RWPE1 (cell line): ENCODE results near the gene TTLL9.

ENCODE experiments used
- CTCF ChIA-PET: fragments of 350-600 bp; sonication (Branson Sonifier 250); formaldehyde crosslinking; extraction: SDS; loops from one replicate; lab custom pipeline; 2021; lab: Yijun Ruan, JAX
- POLR2A ChIA-PET: fragments of 400-600 bp; formaldehyde crosslinking; extraction: SDS; loops from one replicate; lab custom pipeline; 2020; ENCODE audit warnings: antibody characterized with exemption; ENCODE audit not compliant: low non-redundant PET; lab: Yijun Ruan, JAX
- DNase-seq: peaks from one replicate; pipeline ENCODE4 v3.0.0; 2012; ENCODE audit warnings: low spot score
- H3K27ac ChIP-seq: fragments of 450-650 bp; 2 replicates; pipeline ENCODE4 v1.5.1; 2017
- TF ChIP-seq, protein P1 (sequence below): fragments of 450-650 bp; conservative IDR thresholded peaks from 2 replicates; pipeline ENCODE4 v1.5.1; 2017; ENCODE audit warnings: low read depth, mild to moderate bottlenecking

TTLL9 gene

GRCh38 chr20:31840906-31841816 is 29.3 kb upstream of the TTLL9 start:
- TF ChIP-seq, protein P1, sequence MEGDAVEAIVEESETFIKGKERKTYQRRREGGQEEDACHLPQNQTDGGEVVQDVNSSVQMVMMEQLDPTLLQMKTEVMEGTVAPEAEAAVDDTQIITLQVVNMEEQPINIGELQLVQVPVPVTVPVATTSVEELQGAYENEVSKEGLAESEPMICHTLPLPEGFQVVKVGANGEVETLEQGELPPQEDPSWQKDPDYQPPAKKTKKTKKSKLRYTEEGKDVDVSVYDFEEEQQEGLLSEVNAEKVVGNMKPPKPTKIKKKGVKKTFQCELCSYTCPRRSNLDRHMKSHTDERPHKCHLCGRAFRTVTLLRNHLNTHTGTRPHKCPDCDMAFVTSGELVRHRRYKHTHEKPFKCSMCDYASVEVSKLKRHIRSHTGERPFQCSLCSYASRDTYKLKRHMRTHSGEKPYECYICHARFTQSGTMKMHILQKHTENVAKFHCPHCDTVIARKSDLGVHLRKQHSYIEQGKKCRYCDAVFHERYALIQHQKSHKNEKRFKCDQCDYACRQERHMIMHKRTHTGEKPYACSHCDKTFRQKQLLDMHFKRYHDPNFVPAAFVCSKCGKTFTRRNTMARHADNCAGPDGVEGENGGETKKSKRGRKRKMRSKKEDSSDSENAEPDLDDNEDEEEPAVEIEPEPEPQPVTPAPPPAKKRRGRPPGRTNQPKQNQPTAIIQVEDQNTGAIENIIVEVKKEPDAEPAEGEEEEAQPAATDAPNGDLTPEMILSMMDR, result no peak
- peak overlapping the region; percentile 46 for H3K27ac ChIP-seq
- DNase-seq, result no peak
- POLR2A ChIA-PET, result no interaction called here
- CTCF ChIA-PET, result interaction anchor here (0.7 to 3.8 kb wide), 4 partner anchors 11 to 327 kb away, joined by 3 to 16 read pairs (median 5); partner anchors contain the start of gene HM13

- TF ChIP-seq, protein P1, result no peak
- ChIA-PET POLR2A (no interaction called here), CTCF (interaction anchor here (0.7 to 3.8 kb wide), 3 partner anchors 10 to 18 kb away, joined by 3 to 16 read pairs (median 7); no protein-coding TSS in a partner anchor)
- H3K27ac ChIP-seq, result peak overlapping the region; percentile 46
- DNase-seq, result peak; percentile 45
Observed at GRCh38 chr20:31841928-31842327, 28.5 kb upstream of the TTLL9 start.

- H3K27ac ChIP-seq, result peak overlapping the region; percentile 46
- ChIA-PET POLR2A (no interaction called here), CTCF (interaction anchor here (1.3 to 3.8 kb wide), 3 partner anchors 10 to 20 kb away, joined by 3 to 16 read pairs (median 4); no protein-coding TSS in a partner anchor)
- no peak for DNase-seq
- TF ChIP-seq, protein P1, result no peak
Observed at GRCh38 chr20:31842471-31843157, 27.8 kb upstream of the TTLL9 start.

- ChIA-PET CTCF (interaction anchor here (0.5 to 1.4 kb wide), 3 partner anchors 11 to 37 kb away, joined by 3 to 4 read pairs (median 3); no protein-coding TSS in a partner anchor), POLR2A (no interaction called here)
- no peak for DNase-seq
- no peak overlapping the region for H3K27ac ChIP-seq
- TF ChIP-seq, protein P1, result no peak
Observed at GRCh38 chr20:31843288-31843687, 27.1 kb upstream of the TTLL9 start.

DNA sequence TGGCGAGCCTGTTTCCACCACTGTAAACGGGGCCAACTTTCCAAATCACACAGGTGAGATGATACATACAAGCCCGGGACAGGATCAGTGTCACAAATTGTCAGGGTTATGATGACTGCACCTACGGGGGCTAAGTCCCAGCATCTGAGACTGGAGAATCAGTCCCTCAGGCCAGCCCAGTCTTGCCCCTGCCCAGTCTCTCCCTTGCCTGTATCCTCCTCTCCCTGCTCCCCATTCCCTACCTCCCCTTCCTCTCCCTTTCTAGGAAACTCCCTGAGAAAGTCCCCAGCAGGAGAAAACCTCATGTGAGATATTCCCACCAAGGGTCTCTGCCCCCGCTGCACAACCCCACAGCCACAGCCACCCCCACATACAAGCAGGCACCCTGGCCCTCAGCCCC is 26.6 kb upstream of the TTLL9 start:
- CTCF ChIA-PET, result interaction anchor here (0.5 to 1.3 kb wide), 3 partner anchors 10 to 262 kb away, joined by 3 to 7 read pairs (median 4); no protein-coding TSS in a partner anchor
- no peak for DNase-seq

More for the DNA sequence above, 26.6 kb upstream of the TTLL9 start:
- H3K27ac ChIP-seq, result no peak overlapping the region
- TF ChIP-seq, protein P1, result no peak
- POLR2A ChIA-PET, result no interaction called here
